22Rv1 (cell line): ENCODE data around the gene FBN2.

ENCODE experiments used
- ZFX ChIP-seq: fragments of 450-650 bp; IDR thresholded peaks from 2 replicates; pipeline ENCODE4 v1.6.1; 2017; ENCODE audit warnings: antibody characterized with exemption, borderline replicate concordance
- TF ChIP-seq, protein P1 (sequence below): fragments of 450-650 bp; IDR thresholded peaks from 2 replicates; pipeline ENCODE4 v1.5.1; 2017; ENCODE audit warnings: mild to moderate bottlenecking

DNA sequence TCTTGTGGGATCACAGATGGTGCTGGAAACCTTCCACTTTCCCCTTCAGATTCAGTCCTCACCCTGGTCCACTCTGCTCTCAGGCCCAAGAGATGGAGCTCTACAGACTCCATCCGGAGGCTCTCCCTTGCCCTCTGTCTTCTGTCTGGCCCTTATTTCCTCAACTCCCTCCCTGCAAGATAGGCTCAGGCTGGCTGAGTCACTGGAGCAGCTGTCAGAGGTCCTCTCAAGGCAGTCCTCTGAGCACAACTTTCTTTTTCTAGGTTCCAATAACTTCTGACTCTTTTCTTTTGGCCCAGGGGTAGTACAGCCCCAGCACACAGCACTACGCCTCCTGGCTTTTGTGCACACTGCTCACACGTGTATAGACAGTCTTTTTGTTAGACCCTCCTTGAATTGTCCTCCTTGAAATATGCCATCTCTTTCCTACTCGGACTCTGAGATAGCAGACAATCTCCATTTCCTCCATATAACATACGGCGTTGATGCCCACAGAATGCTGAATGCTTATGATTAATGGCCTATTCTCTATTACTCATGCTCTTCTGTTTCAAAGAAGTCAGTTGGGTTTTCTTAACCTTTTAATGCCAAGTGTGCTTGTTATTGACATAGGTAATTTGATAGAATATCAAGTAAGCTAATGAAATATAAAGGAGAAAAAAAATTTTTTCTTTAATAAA is 261.4 kb downstream of the FBN2 start:
- TF ChIP-seq, protein P1, sequence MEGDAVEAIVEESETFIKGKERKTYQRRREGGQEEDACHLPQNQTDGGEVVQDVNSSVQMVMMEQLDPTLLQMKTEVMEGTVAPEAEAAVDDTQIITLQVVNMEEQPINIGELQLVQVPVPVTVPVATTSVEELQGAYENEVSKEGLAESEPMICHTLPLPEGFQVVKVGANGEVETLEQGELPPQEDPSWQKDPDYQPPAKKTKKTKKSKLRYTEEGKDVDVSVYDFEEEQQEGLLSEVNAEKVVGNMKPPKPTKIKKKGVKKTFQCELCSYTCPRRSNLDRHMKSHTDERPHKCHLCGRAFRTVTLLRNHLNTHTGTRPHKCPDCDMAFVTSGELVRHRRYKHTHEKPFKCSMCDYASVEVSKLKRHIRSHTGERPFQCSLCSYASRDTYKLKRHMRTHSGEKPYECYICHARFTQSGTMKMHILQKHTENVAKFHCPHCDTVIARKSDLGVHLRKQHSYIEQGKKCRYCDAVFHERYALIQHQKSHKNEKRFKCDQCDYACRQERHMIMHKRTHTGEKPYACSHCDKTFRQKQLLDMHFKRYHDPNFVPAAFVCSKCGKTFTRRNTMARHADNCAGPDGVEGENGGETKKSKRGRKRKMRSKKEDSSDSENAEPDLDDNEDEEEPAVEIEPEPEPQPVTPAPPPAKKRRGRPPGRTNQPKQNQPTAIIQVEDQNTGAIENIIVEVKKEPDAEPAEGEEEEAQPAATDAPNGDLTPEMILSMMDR = no peak
- TF ChIP-seq ZFX = no peak
